IPS-15b (cell line): ENCODE measurements around the gene NIPSNAP3A.

ENCODE experiments used
- H3K27me3 ChIP-seq: one replicate; pipeline ENCODE4 v1.6.1; 2013; ENCODE audit warnings: low read length; ENCODE audit not compliant: control insufficient read depth, insufficient read depth
- H3K36me3 ChIP-seq: one replicate; pipeline ENCODE4 v1.6.1; 2013; ENCODE audit warnings: low read length; ENCODE audit not compliant: control insufficient read depth, insufficient read depth
- H3K4me1 ChIP-seq: one replicate; pipeline ENCODE4 v1.6.1; 2013; ENCODE audit warnings: mild to moderate bottlenecking, low read length; ENCODE audit not compliant: control insufficient read depth, insufficient read depth
- H3K4me3 ChIP-seq: one replicate; pipeline ENCODE4 v1.5.1; 2013; ENCODE audit warnings: low read depth, low read length
- H3K9ac ChIP-seq: one replicate; pipeline ENCODE4 v1.6.1; 2013; ENCODE audit warnings: low read depth, mild to moderate bottlenecking, low read length
- H3K9me3 ChIP-seq: one replicate; pipeline ENCODE4 v1.6.1; 2013; ENCODE audit warnings: mild to moderate bottlenecking, low read length; ENCODE audit not compliant: control insufficient read depth, insufficient read depth

The NIPSNAP3A gene

GRCh38 chr9:104775574-104775936 lies 28.1 kb downstream of the NIPSNAP3A start:
- Histone ChIP-seq H3K4me3 (no peak overlapping the region), H3K36me3 (no peaks in the 10 kb centered on the region), H3K4me1 (no peaks in the 10 kb centered on the region), H3K9me3 (no peaks in the 10 kb centered on the region), H3K9ac (no peak overlapping the region), H3K27me3 (no peaks in the 10 kb centered on the region)

GRCh38 chr9:104775976-104776375 lies 28.5 kb downstream of the NIPSNAP3A start:
- Histone ChIP-seq H3K9me3 (no peaks in the 10 kb centered on the region), H3K4me1 (no peaks in the 10 kb centered on the region), H3K36me3 (no peaks in the 10 kb centered on the region), H3K27me3 (no peaks in the 10 kb centered on the region), H3K9ac (no peak overlapping the region), H3K4me3 (no peak overlapping the region)

GRCh38 chr9:104776797-104777196 lies 29.3 kb downstream of the NIPSNAP3A start:
- Histone ChIP-seq H3K9ac (no peak overlapping the region), H3K9me3 (no peaks in the 10 kb centered on the region), H3K36me3 (no peaks in the 10 kb centered on the region), H3K4me3 (no peak overlapping the region), H3K4me1 (no peaks in the 10 kb centered on the region), H3K27me3 (no peaks in the 10 kb centered on the region)

GRCh38 chr9:104778802-104779201 lies 31.3 kb downstream of the NIPSNAP3A start:
- H3K4me3 ChIP-seq = no peak overlapping the region
- no peaks in the 10 kb centered on the region for H3K4me1 ChIP-seq
- no peaks in the 10 kb centered on the region for H3K9me3 ChIP-seq
- no peak overlapping the region for H3K9ac ChIP-seq
- H3K36me3 ChIP-seq = no peaks in the 10 kb centered on the region
- no peaks in the 10 kb centered on the region for H3K27me3 ChIP-seq

GRCh38 chr9:104779334-104779733 lies 31.9 kb downstream of the NIPSNAP3A start:
- H3K36me3 ChIP-seq = no peaks in the 10 kb centered on the region
- H3K4me1 ChIP-seq = no peaks in the 10 kb centered on the region
- H3K27me3 ChIP-seq = no peaks in the 10 kb centered on the region
- no peak overlapping the region for H3K9ac ChIP-seq
- no peak overlapping the region for H3K4me3 ChIP-seq
- no peaks in the 10 kb centered on the region for H3K9me3 ChIP-seq

- Histone ChIP-seq H3K27me3 (no peaks in the 10 kb centered on the region), H3K36me3 (no peaks in the 10 kb centered on the region), H3K9me3 (no peaks in the 10 kb centered on the region), H3K4me1 (no peaks in the 10 kb centered on the region), H3K4me3 (no peak overlapping the region), H3K9ac (no peak overlapping the region)
These were observed 32.6 kb downstream of the NIPSNAP3A start for GRCh38 chr9:104779946-104780535.

- H3K4me3 ChIP-seq = no peak overlapping the region
These were observed 33.4 kb downstream of the NIPSNAP3A start for GRCh38 chr9:104780796-104781395.

GRCh38 chr9:104783588-104783987 lies 36.1 kb downstream of the NIPSNAP3A start:
- Histone ChIP-seq H3K9me3 (no peaks in the 10 kb centered on the region), H3K9ac (no peak overlapping the region), H3K4me3 (no peak overlapping the region), H3K36me3 (no peaks in the 10 kb centered on the region), H3K27me3 (no peaks in the 10 kb centered on the region), H3K4me1 (no peaks in the 10 kb centered on the region)

More at GRCh38 chr9:104780796-104781395, 33.4 kb downstream of the NIPSNAP3A start:
- H3K4me1 ChIP-seq = no peaks in the 10 kb centered on the region
- H3K9ac ChIP-seq = no peak overlapping the region
- no peaks in the 10 kb centered on the region for H3K36me3 ChIP-seq
- no peaks in the 10 kb centered on the region for H3K27me3 ChIP-seq
- H3K9me3 ChIP-seq = no peaks in the 10 kb centered on the region

GRCh38 chr9:104784098-104784497 lies 36.6 kb downstream of the NIPSNAP3A start:
- H3K27me3 ChIP-seq = no peaks in the 10 kb centered on the region
- H3K4me3 ChIP-seq = no peak overlapping the region
- H3K36me3 ChIP-seq = no peaks in the 10 kb centered on the region
- H3K4me1 ChIP-seq = no peaks in the 10 kb centered on the region
- no peaks in the 10 kb centered on the region for H3K9me3 ChIP-seq
- H3K9ac ChIP-seq = no peak overlapping the region

GRCh38 chr9:104786293-104786692 lies 38.8 kb downstream of the NIPSNAP3A start:
- no peaks in the 10 kb centered on the region for H3K4me1 ChIP-seq
- H3K9ac ChIP-seq = no peak overlapping the region
- no peak overlapping the region for H3K4me3 ChIP-seq
- H3K9me3 ChIP-seq = no peaks in the 10 kb centered on the region
- no peaks in the 10 kb centered on the region for H3K27me3 ChIP-seq
- H3K36me3 ChIP-seq = peaks cover 4% of the 10 kb centered on the region

- no peak overlapping the region for H3K9ac ChIP-seq
- no peaks in the 10 kb centered on the region for H3K4me1 ChIP-seq
- no peaks in the 10 kb centered on the region for H3K9me3 ChIP-seq
- no peaks in the 10 kb centered on the region for H3K27me3 ChIP-seq
- no peak overlapping the region for H3K4me3 ChIP-seq
- H3K36me3 ChIP-seq = peaks cover 7% of the 10 kb centered on the region
These were observed 40.0 kb downstream of the NIPSNAP3A start for GRCh38 chr9:104787306-104788015.

GRCh38 chr9:104788251-104788650 lies 40.8 kb downstream of the NIPSNAP3A start:
- no peaks in the 10 kb centered on the region for H3K9me3 ChIP-seq
- H3K9ac ChIP-seq = no peak overlapping the region
- H3K36me3 ChIP-seq = peaks cover 7% of the 10 kb centered on the region
- no peak overlapping the region for H3K4me3 ChIP-seq
- H3K4me1 ChIP-seq = no peaks in the 10 kb centered on the region
- no peaks in the 10 kb centered on the region for H3K27me3 ChIP-seq
